Measurements from ENCODE around the gene TOR1B. TPM values are rescaled to one million over a fixed set of nuclear protein-coding genes. Genes with fewer than 3 reads are reported as not detected.

The TOR1B gene
- total and polyA plus RNA-seq, 2 donors (not counting 1 experiment from before 2014, with no cell fraction given) = 13.3 to 17.4 TPM

GRCh38 chr9:129835860-129836223 lies 32.9 kb downstream of the TOR1B start:
- ChIA-PET CTCF (no interaction called here), POLR2A (interaction anchor here (1.9 kb wide), 1 partner anchor 50 kb away, joined by 9 read pairs; no protein-coding TSS in a partner anchor)
- TF ChIP-seq CTCF (IDR thresholded peaks at IDR 0.05) (no peak), EZH2 (IDR thresholded peaks at IDR 0.05; ENCODE audit: borderline replicate concordance, insufficient read depth, low read depth, low read length, poor library complexity, severe bottlenecking) (no peak)
- intact Hi-C loops (cut with micrococcal nuclease) = loop anchor here (1.0 to 10.0 kb wide), 9 partner anchors 12 to 1771 kb away; partner anchors contain the start of genes ASB6, FNBP1, NAIF1 and NUP214
- peaks cover 22 to 35% of the 10 kb centered on the region in 2 donors for H3K4me1 ChIP-seq (ENCODE audit: control insufficient read depth in 2 of 2, insufficient read depth in 2 of 2, low read length in 2 of 2)
- DNase-seq (no peak), ATAC-seq (ENCODE audit: low read depth) (no peak)
- H3K4me1 Mint-ChIP-seq = peaks cover 51% of the 10 kb centered on the region
- WGBS (ENCODE audit: insufficient coverage) = 1% methylated on average over 13 of the region's 19 CpGs
- no peaks in the 10 kb centered on the region for H3K9me3 Mint-ChIP-seq (ENCODE audit: insufficient read depth)
- H3K4me2 ChIP-seq (replicated peaks; ENCODE audit: low read depth, low read length, poor library complexity, severe bottlenecking) = peak overlapping the region; percentile 84
- peaks cover 0 to 22% of the 10 kb centered on the region in 2 experiments for H3K36me3 ChIP-seq (replicated peaks in 1 of 2; ENCODE audit: control extremely low read depth in 1 of 2, control insufficient read depth in 1 of 2, extremely low read depth in 1 of 2, insufficient read depth in 2 of 2, low read length in 1 of 2)
- H2AFZ ChIP-seq (ENCODE audit: insufficient read depth, low read depth, low read length, poor library complexity, severe bottlenecking) = peak overlapping the region; percentile 82
- H4K20me1 ChIP-seq (ENCODE audit: control insufficient read depth, insufficient read depth, low read length, poor library complexity, severe bottlenecking) = peaks cover 45% of the 10 kb centered on the region
- H3K27me3 ChIP-seq (replicated peaks in 1 of 4; ENCODE audit: control extremely low read depth in 1 of 4, control insufficient read depth in 3 of 4, insufficient read depth in 4 of 4, low read length in 3 of 4) = no peaks in the 10 kb centered on the region
- H3K4me3 Mint-ChIP-seq = peak overlapping the region; percentile 93
- peak overlapping the region; percentile 45 to 89 (median 77) for H3K4me3 ChIP-seq (ENCODE audit: control extremely low read depth in 1 of 5, extremely low read depth in 1 of 5, insufficient read depth in 1 of 5, low read depth in 2 of 5, low read length in 4 of 5)
- no peaks in the 10 kb centered on the region for H3K9me3 ChIP-seq (ENCODE audit: control extremely low read depth in 1 of 3, control insufficient read depth in 2 of 3, insufficient read depth in 1 of 3, low read length in 2 of 3)
- no peaks in the 10 kb centered on the region for H3K27me3 Mint-ChIP-seq
- peak overlapping the region; percentile 90 for H3K27ac Mint-ChIP-seq
- peak overlapping the region; percentile 71 to 92 for H3K27ac ChIP-seq (ENCODE audit: low read length in 2 of 2)
- H3K9ac ChIP-seq (ENCODE audit: low read length) = peak overlapping the region; percentile 89
- peaks cover 62% of the 10 kb centered on the region for H3K79me2 ChIP-seq (ENCODE audit: control insufficient read depth, insufficient read depth, low read length)

- H3K4me3 ChIP-seq (ENCODE audit: control extremely low read depth in 1 of 5, extremely low read depth in 1 of 5, insufficient read depth in 1 of 5, low read depth in 2 of 5, low read length in 4 of 5) = peak overlapping the region; percentile 45 to 89 (median 77)
- peaks cover 68% of the 10 kb centered on the region for H3K79me2 ChIP-seq (ENCODE audit: control insufficient read depth, insufficient read depth, low read length)
- H3K27ac ChIP-seq (ENCODE audit: low read length in 2 of 2) = peak overlapping the region; percentile 71 to 92
- ChIA-PET POLR2A (interaction anchor here (0.7 kb wide), 1 partner anchor 11 kb away, joined by 4 read pairs; no protein-coding TSS in a partner anchor), CTCF (interaction anchor here (1.5 kb wide), 1 partner anchor 49 kb away, joined by 4 read pairs; no protein-coding TSS in a partner anchor)
- Mint-ChIP-seq H3K27me3 (no peaks in the 10 kb centered on the region), H3K4me1 (peaks cover 51% of the 10 kb centered on the region), H3K4me3 (peak overlapping the region; percentile 93), H3K9me3 (ENCODE audit: insufficient read depth) (no peaks in the 10 kb centered on the region), H3K27ac (peak overlapping the region; percentile 90)
- peak overlapping the region; percentile 89 for H3K9ac ChIP-seq (ENCODE audit: low read length)
- intact Hi-C loops (cut with micrococcal nuclease) = loop anchor here (5.0 to 10.0 kb wide), 4 partner anchors 206 to 1772 kb away; partner anchors contain the start of genes FNBP1, NAIF1, NUP214 and SLC25A25
- peak overlapping the region; percentile 84 for H3K4me2 ChIP-seq (replicated peaks; ENCODE audit: low read depth, low read length, poor library complexity, severe bottlenecking)
- H2AFZ ChIP-seq (ENCODE audit: insufficient read depth, low read depth, low read length, poor library complexity, severe bottlenecking) = peak overlapping the region; percentile 82
- H4K20me1 ChIP-seq (ENCODE audit: control insufficient read depth, insufficient read depth, low read length, poor library complexity, severe bottlenecking) = peaks cover 48% of the 10 kb centered on the region
- H3K4me1 ChIP-seq (ENCODE audit: control insufficient read depth in 2 of 2, insufficient read depth in 2 of 2, low read length in 2 of 2) = peaks cover 22 to 35% of the 10 kb centered on the region in 2 donors
- DNase-seq (peak; percentile 69), ATAC-seq (ENCODE audit: low read depth) (peak; percentile 12)
- no peaks in the 10 kb centered on the region for H3K27me3 ChIP-seq (replicated peaks in 1 of 4; ENCODE audit: control extremely low read depth in 1 of 4, control insufficient read depth in 3 of 4, insufficient read depth in 4 of 4, low read length in 3 of 4)
- peaks cover 0 to 17% of the 10 kb centered on the region in 2 experiments for H3K36me3 ChIP-seq (replicated peaks in 1 of 2; ENCODE audit: control extremely low read depth in 1 of 2, control insufficient read depth in 1 of 2, extremely low read depth in 1 of 2, insufficient read depth in 2 of 2, low read length in 1 of 2)
- 20% methylated on average over 16 of the region's 16 CpGs for WGBS (ENCODE audit: insufficient coverage)
- no peak for TF ChIP-seq EZH2 (IDR thresholded peaks at IDR 0.05; ENCODE audit: borderline replicate concordance, insufficient read depth, low read depth, low read length, poor library complexity, severe bottlenecking)
- no peak for TF ChIP-seq CTCF (IDR thresholded peaks at IDR 0.05)
- no peaks in the 10 kb centered on the region for H3K9me3 ChIP-seq (ENCODE audit: control extremely low read depth in 1 of 3, control insufficient read depth in 2 of 3, insufficient read depth in 1 of 3, low read length in 2 of 3)
Observed at GRCh38 chr9:129836311-129837007, 33.5 kb downstream of the TOR1B start.
